HepG2 (cell line): ENCODE results near the gene PDZD7. TPM values are rescaled to one million over a fixed set of nuclear protein-coding genes. Genes with fewer than 3 reads are reported as not detected.

ENCODE experiments used
- ATF3 ChIP-seq: sonication (generic); formaldehyde crosslinking; IDR thresholded peaks from 2 replicates; pipeline ENCODE4 v1.4.0; 2020; ENCODE audit warnings: missing genetic modification reagents
- HNF1A ChIP-seq, 2 experiments: sonication (generic) in 1 of 2; formaldehyde crosslinking in 1 of 2; IDR thresholded peaks; 2 replicates each; pipeline versions ENCODE4 v1.4.0 to v1.6.1; 2016 to 2020; ENCODE audit warnings: borderline replicate concordance in 1 of 2, low read depth in 1 of 2, mild to moderate bottlenecking in 1 of 2, missing genetic modification reagents in 1 of 2
- KDM5A ChIP-seq: fragments of 200-600 bp; sonication (generic); IDR thresholded peaks from 2 replicates; pipeline ENCODE4 v1.7.0; 2018; ENCODE audit warnings: antibody characterized with exemption, mild to moderate bottlenecking, low read length, borderline replicate concordance
- MAFK ChIP-seq, 2 experiments: IDR thresholded peaks in 1 of 2; conservative IDR thresholded peaks in 1 of 2; 2 replicates each; pipeline ENCODE4 v1.6.1; 2011; ENCODE audit warnings: improper control_type of control experiment in 2 of 2, low read length in 2 of 2
- NFKB2 ChIP-seq: sonication (generic); formaldehyde crosslinking; IDR thresholded peaks from 2 replicates; pipeline ENCODE4 v1.4.0; 2020; ENCODE audit warnings: missing genetic modification reagents, borderline replicate concordance
- PRDM15 ChIP-seq: sonication (generic); formaldehyde crosslinking; IDR thresholded peaks from 2 replicates; pipeline ENCODE4 v1.4.0; 2020; ENCODE audit warnings: missing genetic modification reagents
- RORA ChIP-seq: sonication (generic); formaldehyde crosslinking; IDR thresholded peaks from 2 replicates; pipeline ENCODE4 v1.5.0; 2020; ENCODE audit warnings: mild to moderate bottlenecking, missing genetic modification reagents, moderate library complexity
- RXRB ChIP-seq: IDR thresholded peaks from 2 replicates; pipeline ENCODE4 v1.6.1; 2016; ENCODE audit warnings: borderline replicate concordance, missing genetic modification reagents, missing compliant biosample characterization
- WIZ ChIP-seq: sonication (generic); formaldehyde crosslinking; IDR thresholded peaks from 2 replicates; pipeline ENCODE4 v1.5.1; 2020; ENCODE audit warnings: mild to moderate bottlenecking, missing genetic modification reagents
- XBP1 ChIP-seq: sonication (generic); formaldehyde crosslinking; IDR thresholded peaks from 2 replicates; pipeline ENCODE4 v1.5.0; 2020; ENCODE audit warnings: missing genetic modification reagents
- YY1 ChIP-seq: IDR thresholded peaks from 2 replicates; pipeline ENCODE4 v1.6.1; 2011; ENCODE audit warnings: low read length, low read depth, moderate library complexity, mild to moderate bottlenecking; ENCODE audit not compliant: insufficient read depth, insufficient replicate concordance
- ZBTB14 ChIP-seq: sonication (generic); formaldehyde crosslinking; IDR thresholded peaks from 2 replicates; pipeline ENCODE4 v1.4.0; 2020; ENCODE audit warnings: missing genetic modification reagents
- ZFP36L1 ChIP-seq: sonication (generic); formaldehyde crosslinking; IDR thresholded peaks from 2 replicates; pipeline ENCODE4 v1.8.0; 2022; ENCODE audit warnings: mild to moderate bottlenecking, missing genetic modification reagents, moderate library complexity
- ZNF510 ChIP-seq: sonication (generic); formaldehyde crosslinking; IDR thresholded peaks from 2 replicates; pipeline ENCODE4 v1.4.0; 2020; ENCODE audit warnings: low read depth, mild to moderate bottlenecking, missing genetic modification reagents
- ZNF569 ChIP-seq: sonication (generic); formaldehyde crosslinking; IDR thresholded peaks from 2 replicates; pipeline ENCODE4 v1.5.0; 2020; ENCODE audit warnings: mild to moderate bottlenecking, missing genetic modification reagents, moderate library complexity, borderline replicate concordance
- ZNF841 ChIP-seq: sonication (generic); formaldehyde crosslinking; IDR thresholded peaks from 2 replicates; pipeline ENCODE4 v1.8.1; 2023; ENCODE audit warnings: missing genetic modification reagents, borderline replicate concordance
- polyA plus RNA-seq, 8 experiments: library from polyadenylated mRNA; depleted of rRNA in 3 of 8; stranded (reverse) in 7 of 8; unstranded in 1 of 8; fragments of >200 nt; fragmentation: Illumina TruSeq in 4 of 8; extraction: Trizol in 4 of 8; gene quantifications; 2 replicates each; pipeline versions ENCODE4 v1.2.1 to v1.2.3, GENCODE V29; 2011 to 2016; ENCODE audit warnings: low read depth in 4 of 8, missing spikeins in 1 of 8, mixed read lengths in 1 of 8; ENCODE audit not compliant: insufficient read depth in 1 of 8
- total RNA-seq, 5 experiments: library from RNA; depleted of rRNA; stranded (reverse); fragments of >200 nt; fragmentation: Illumina TruSeq; extraction: Trizol; gene quantifications; 2 replicates each; pipeline ENCODE4 v1.2.3, GENCODE V29; 2016; ENCODE audit warnings: low read depth in 1 of 5

The PDZD7 gene
- total and polyA plus RNA-seq, 2 of the 13 experiments (the other 11 are each of a cell fraction or from before 2014, with no cell fraction given): 0.58 to 0.73 TPM

- TF ChIP-seq RXRB (CRISPR knock-in tag) (peak; percentile 42; the same call in 1 of the 2 replicates), ZNF841 (CRISPR knock-in tag) (no peak), ATF3 (peak; percentile 9; the same call in 1 of the 2 replicates), RORA (no peak), XBP1 (CRISPR knock-in tag) (no peak), YY1 (no peak), MAFK (conservative IDR thresholded peaks at IDR 0.05 in 1 of 2, IDR thresholded peaks at IDR 0.05 in 1 of 2; ENCODE audit: low read length in 2 of 2) (no peak), KDM5A (no peak; the same call in 1 of the 2 replicates), ZFP36L1 (CRISPR knock-in tag) (no peak), ZNF569 (CRISPR knock-in tag) (no peak), HNF1A (IDR thresholded peaks at IDR 0.05; ENCODE audit: low read depth) (no peak), HNF1A (CRISPR knock-in tag; IDR thresholded peaks at IDR 0.05; ENCODE audit: borderline replicate concordance) (0 out of 2 replicates have a peak, but pooled peaks have one; percentile 19), NFKB2 (CRISPR knock-in tag) (peak; percentile 88; the same call in 1 of the 2 replicates), WIZ (no peak), ZNF510 (CRISPR knock-in tag) (no peak; the same call in 1 of the 2 replicates), PRDM15 (CRISPR knock-in tag) (peak; percentile 44; the same call in 1 of the 2 replicates), ZBTB14 (CRISPR knock-in tag) (no peak)
Observed at GRCh38 chr10:100997360-100998182, 33.4 kb downstream of the PDZD7 start (continued).
